NCI-H2081 (cell line): ENCODE results near the gene GALNT1.

ENCODE experiments used
- DNase-seq, 2 experiments: peaks; one replicate each; lab custom pipeline; 2025; lab: John Stamatoyannopoulos, UW

The GALNT1 gene

DNA sequence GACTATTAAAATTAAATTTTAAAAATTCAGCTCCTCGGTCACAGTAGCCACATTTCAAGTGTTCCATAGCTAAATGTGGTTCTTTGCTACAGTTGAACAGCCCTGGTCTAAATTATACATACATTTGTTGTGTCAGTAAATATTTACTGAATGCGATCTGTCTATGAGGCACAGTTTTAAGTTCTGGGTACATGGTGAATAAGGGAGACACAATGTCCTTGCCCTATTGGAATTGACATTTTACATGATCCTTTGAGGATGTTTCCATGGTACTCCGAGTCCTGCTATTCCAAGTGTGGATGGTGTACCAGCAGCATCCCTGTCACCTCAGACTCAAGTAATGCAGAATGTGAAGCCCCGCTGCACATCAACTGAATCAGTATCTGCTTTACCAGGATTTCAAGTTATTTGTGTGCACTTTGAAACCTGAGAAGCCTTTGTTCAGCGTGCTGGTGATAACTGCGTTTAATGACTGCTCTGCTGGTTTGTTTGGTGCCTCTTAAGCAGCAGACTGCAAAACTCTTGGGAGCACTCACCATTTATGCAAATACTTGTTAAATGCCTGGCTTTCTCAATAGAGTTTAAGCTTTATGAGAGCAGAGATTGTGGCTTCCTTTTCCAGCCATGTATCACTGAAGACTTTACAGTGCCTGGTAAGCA is 1.5 kb downstream of the GALNT1 start:
- peak in 1 of 2 experiments; percentile 47 for DNase-seq

DNA sequence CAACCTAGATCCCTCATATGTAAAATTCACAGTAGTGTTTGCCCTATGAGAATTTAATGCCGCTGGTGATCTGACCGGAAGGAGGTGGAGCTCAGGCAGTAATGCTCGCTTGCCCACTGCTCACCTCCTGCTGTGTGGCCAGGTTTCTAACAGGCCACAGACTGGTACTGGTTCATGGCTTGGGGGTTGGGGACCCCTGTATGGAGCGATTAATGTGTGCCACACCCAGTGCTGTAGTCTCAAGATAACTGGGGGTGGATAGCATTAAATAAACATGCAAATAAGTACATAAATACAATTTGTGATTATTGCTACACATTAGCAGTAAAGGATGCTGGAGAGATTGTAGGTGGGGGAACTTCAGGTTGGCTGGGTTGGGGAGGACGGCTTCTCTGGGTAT is 3.2 kb downstream of the GALNT1 start:
- no peak for DNase-seq

DNA sequence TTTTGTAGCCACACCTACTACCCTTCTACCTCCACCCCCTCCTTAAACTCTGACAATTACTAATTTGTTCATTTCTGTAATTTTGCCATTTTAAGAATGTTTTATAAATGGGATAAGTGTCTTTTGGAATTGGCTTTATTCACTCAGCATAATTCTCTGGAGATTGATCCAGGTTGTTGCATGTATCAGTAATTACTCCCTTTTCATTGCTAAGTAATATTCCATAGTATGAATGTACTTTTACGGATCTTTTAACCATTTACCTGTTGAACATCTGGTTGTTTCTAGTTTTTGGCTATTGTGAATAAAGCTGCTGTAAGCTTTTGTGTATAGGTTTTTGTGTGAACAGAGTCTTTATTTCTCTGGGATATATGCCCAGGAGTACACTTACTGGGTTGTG is 4.1 kb downstream of the GALNT1 start:
- DNase-seq, result no peak

DNA sequence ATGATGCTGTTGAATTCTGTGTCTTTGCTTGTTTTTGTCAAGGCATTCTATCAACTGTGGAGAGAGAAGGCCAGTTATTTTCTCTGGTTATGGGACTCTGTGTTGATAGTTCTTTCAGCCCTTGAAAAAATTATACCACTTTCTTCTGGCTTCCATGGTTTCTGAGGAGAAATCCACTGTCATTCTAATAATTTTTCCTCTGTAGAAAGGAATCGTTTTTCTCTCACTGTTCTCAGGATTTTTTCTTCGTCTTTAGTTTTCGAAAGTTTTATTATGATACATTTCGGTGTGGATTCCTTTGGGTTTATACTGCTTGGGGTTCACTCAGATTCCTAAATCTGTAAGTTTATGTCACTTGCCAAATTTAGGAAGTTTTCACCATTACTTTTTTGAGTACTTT is 6.6 kb downstream of the GALNT1 start:
- no peak for DNase-seq

DNA sequence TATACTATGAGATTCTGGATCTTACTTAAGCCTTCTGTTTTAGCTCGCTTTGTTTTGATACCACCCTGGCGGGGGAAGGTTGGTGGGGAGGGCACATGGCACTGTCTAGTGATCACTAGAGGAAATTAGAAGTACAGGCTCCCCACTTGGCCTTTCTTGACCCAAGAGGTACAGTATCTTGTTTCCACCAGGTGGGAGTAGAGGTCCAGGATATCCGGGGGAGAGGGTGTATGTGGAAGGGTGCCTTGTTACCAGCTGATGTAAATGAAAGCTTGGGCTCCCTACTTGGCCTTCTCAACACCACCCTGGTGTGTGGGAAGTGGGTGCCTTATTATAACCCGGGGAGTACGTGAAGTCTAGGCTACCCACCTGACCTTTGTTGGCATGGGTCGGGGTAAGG is 7.5 kb downstream of the GALNT1 start:
- no peak for DNase-seq

DNA sequence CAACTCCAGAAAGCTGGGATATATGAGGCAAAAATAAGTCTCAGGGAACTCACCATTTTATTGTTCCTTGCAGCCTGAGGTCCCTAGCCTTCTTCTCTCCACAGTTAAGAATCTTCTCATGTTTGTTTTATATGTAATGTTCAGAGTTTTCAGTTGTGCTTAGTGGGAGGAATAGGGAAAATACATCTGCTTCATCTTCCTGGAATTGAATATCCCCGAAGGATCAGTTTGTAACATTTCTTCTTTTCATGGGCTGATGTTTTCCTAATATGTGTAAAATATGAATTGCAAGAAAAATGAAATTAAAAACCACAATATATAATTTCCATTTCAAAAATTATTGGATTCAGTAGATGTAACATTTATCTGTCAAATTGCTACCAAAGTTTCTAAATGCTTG is 8.0 kb downstream of the GALNT1 start:
- DNase-seq, result no peak

DNA sequence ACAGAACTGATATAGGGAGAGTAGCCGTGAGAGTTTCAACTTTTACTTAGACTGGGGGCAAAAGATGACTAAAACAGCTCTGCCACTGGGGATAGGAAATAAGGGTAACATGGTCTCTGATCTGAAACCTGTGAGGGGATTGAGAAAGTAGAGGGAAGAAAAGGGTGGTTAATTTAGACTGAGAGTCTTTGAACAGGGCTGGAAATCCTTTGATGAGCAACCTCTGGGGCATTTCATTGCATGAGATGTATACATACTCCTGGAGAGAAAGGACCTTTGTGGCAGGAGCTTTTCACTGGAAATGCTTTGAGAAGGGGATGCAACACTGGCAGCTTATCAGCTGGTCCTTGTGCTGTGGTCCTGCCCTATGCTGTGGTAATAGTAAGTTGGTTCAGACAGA is 9.4 kb downstream of the GALNT1 start:
- no peak for DNase-seq

DNA sequence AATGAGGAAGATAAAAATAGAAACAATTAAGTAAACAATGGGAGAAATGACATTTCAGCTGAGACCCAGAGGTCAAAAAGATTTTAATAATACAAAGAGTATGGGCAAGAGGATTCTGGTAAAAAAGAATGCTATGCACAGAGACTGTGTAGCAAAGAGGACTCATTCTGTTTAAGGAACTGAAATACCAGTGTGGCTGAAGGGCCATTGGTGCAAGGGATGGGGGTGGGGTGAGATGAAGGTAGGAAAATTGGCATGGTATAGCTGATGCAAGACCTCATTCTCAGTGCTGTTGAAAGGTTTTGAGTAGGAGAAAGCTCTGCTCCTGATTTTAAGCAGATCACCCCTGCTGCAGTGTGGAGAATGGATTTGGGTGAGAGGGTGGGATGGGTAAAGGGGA is 10.8 kb downstream of the GALNT1 start:
- DNase-seq, result no peak

DNA sequence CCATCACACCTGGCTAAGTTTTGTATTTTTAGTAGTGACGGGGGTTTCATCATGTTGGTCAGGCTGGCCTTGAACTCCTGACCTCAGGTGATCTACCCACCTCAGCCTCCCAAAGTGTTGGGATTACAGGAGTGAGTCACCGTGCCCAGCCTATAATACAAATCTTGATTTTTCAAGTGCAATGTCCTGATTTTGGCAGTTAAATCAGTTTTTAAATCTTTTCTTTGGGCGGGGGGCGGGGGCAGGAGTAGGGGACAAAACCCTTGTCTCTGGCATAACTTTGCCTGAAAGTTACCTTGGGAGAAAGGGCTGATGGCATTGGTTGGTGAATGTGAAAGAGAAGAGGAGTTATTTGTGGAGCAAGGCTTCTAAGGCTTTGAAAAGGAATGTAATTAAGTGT is 12.3 kb downstream of the GALNT1 start:
- DNase-seq, result no peak

DNA sequence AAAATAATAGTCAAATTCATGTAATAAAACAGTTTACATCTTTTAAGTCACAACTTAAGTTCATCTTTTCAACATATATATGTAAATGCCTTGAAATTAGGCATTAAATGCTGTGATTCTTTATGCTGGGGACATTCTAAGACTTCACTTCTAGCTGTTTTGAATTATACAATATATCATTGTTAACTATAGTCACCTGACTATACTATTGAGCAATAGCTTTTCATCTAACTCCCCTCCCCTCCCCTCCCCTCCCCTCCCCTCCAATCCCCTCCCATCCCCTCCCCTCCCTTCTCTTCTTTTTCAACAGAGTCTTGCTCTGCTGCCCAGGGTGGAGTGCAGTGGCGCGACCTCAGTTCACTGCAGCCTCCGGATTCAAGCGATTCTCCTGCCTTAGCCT is 16.2 kb downstream of the GALNT1 start:
- no peak for DNase-seq

DNA sequence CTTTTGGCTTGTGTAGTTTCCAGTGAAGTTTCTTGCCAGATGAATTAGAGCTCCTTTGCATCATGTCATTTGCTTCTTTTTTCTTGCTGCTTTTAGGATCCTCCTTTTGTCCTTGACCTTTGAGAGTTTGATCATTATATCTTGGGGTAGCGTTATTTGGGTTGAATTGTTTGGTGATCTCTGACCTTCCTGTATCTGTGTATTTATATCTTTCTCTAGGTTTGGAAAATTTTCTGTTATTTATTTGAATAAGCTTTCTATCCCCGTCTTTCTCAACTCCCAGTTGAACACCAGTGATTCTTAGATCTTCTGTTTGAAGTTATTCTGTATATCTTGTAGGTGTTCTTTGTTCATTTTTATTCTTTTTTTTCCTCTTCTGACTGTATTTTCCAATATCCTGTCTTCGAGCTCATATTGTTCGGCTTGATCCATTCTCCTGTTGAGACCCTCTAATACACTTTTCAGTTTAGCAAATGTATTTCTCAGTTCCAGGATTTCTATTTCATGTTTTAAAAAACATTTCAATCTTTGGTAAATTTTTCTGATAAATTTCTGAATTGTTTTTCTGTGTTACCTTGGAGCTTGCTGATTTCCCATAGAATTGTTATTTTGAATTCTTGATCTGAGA is 20.8 kb downstream of the GALNT1 start:
- DNase-seq, result no peak

DNA sequence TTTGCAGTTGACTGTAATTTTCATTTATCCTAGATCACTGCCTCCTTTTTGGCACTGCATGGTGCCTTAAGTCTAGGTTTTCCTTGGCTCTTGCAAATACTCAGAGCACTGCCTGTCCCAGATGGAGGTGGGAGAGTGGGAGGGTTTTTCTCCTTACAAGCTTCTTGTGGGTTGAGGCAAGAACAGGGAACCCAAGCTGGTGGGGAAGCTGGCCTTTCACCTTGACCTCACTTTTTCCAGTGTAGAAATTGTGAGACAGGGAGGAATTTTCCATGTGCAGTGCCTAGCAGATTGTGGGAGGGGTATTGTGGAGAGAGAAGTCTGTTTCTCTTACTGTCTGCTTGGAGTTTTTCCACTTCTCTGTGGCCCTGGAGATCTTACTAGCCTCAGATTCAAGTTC is 21.5 kb downstream of the GALNT1 start:
- no peak for DNase-seq

DNA sequence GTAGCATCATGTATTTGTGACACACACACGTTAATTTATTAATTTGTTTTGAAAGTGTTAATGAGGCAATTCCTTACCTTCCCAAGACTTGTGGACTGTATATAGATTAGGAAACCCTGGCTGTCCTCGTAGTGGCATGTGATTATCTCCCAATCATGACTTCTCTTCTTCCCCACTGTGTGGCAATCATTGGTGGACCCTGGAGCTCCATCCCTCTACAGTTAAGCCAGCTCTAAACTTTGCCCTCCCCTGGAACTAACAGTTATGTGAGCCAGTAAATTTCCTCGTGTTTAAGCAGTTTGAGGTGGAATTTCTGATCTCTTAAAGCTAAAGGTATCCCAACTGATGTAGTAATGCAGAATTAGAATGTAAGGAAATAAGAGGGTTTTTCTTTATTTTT is 22.0 kb downstream of the GALNT1 start:
- DNase-seq, result no peak

DNA sequence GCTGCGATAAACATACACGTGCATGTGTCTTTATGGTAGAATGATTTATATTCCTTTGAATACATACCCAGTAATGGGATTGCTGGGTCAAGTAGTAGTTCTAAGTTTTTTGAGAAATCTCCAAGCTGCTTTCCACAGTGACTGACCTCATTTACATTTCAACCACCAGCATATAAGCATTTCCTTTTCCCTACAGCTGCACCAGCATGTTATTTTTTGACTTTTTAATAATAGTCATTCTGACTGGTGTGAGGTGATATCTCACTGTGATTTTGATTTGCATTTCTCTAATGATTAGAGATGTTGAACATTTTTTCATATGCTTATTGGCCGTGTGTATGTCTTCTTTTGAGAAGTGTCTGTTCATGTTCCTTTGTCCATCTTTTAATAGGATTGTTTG is 22.8 kb downstream of the GALNT1 start:
- DNase-seq, result no peak

DNA sequence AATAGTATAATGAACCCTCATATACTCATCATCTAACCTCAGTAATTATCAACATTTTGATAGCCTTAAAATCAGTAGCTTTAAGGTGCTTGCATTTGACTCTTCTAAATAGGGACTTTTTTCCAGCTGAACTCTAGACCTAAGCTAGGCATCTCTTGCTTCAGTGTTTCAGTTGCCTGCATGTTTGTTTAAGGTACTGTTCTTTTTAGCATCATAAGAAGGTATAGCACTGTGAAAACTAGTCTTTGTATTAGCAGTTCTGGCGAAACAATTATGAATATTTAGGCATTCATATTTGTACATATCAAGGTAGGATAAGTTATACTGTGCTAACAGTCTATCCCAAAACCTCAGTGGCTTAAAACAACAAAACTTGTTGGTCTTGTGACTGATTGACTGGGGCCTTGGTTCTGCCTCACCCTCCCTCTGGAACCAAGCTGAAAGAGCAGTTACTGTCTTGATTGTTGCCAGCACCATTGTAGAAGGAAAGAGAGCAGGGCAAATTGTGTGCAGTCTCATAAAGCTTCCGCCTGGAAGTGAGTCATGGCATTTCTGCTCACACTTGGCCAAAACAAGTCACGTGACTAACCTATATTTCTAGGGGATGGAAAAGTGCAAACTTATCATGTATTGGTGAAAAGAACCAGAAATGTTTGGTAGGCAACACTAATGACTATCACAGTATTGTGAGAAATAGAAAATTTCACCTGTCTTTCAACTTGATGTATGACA is 24.3 kb downstream of the GALNT1 start:
- no peak for DNase-seq

DNA sequence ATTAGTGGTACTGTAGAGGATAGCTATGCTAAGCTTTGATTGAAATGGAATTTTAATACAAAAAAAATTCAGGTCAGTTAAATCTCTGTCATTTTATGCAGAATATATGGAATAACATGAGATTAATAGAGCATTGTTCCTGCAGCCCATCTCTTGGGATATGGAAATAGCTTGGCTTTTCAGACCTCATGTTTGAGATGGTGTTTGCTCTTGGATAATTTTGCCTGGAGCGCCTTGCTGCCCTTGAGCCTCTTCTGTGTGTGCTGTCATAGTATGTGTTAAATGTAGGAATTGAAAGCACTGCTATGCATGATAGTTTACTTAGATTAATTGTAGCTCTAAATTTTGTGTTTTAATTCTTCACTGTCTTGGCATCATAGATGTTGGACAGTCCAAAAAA is 27.7 kb downstream of the GALNT1 start:
- no peak for DNase-seq

DNA sequence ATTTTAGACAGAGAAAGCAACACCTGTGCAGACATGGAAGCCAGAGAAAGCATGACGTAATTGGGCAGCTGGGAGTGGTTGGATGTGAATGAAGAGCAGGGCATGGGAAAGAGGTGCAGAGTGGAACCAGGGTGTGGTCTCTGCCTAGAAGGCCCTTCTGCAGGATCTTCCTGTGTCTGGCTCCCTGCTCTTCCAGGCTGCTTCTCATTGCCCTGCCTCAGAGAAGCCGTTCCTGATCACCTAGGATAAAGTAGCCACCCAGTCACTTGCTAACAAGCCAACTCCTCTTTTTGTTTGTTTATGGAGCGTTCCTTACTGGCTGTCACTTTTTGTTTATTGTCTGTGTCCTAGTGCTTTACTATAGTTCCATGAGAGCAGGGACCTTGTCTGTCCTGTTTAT is 28.5 kb downstream of the GALNT1 start:
- peak in 1 of 2 experiments; percentile 32 for DNase-seq

DNA sequence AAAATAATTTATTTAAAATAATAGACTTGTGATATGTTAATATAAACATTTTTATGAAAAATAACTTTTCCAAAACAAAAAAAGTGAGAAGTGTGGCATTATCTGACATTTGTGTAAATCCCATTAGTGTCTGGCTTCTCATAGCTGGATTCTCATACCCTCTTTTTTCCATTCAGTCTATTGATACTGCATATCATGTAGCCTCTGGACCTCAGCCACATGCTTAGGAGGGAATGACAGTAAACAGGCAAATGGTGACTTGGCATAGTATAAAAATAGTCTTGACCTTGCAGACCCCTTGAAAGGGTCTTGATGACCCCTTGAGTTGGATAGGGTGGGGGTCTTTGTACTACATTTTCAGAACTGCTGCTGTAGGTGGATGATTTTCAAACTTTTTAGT is 29.2 kb downstream of the GALNT1 start:
- no peak for DNase-seq

DNA sequence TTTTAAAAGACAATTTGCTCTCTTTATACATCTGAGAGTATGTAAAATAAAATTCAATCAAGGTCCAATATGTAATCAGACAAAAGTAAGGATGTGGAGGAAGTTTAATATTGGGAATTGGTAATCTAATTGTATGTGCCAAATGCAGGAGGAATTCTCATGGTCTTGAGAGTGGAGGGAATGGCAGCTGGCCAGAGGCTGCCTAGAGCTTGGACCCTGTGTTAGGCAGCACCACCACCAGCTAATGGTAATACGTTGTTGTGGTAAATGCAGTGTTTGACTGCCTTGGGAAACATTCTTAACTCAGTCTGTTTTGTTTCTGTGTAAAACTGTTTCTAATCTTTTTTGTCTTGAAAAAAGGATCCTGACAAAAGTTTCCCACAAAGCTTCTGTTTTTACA is 30.0 kb downstream of the GALNT1 start:
- DNase-seq, result no peak

DNA sequence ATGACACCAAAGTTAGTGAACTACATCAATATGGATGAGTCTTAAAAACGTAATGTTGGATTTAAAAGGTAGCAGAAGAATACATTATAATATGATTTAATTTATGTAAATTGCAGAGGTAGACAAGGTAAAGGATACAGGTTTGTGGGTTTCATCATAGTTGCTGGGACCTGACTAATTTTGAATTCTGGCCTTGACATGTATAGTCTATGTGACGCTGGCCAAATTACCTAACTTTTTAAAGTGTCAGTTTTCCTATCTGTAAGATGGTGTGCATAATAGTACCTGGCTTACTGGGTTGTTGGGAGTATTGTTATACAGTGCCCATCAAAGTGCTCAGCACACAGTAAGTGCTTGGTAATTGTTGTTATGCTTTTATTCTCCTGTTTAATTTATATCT is 34.5 kb downstream of the GALNT1 start:
- DNase-seq, result no peak

DNA sequence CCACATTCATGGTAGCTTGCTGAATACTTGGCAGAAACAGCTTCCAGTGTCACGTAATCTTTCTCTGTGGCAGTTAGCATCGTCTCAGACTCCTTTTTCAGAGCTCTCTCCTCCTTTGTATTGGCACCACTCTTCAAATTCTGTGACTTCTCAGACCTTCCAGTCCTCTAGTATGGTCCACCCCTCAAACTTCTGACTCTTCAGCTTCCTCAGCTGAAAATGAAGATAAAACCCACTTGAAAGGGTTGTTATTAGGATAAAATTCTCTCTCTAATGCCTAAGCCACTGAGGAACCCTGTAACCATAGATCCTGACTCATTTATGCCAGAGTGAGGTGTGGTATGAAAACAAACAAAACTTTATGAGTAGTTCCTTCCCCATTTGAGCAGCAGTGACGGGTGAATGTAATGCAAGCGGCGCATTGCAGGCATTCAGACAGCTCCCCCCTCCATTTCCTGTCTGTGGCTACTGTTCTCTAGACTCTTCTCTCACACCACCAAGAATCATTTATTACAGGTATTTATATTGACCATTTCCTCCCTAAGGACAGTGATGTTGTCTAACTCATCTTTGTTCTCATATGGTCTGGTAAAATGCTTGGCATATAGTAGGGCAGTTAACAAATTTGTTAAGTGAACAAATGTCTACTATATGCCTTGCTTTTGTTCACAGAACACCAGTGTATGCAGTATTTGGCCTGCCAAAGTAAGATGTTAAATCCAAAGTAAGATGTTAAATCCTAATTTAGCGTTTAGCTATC is 35.3 kb downstream of the GALNT1 start:
- no peak for DNase-seq

DNA sequence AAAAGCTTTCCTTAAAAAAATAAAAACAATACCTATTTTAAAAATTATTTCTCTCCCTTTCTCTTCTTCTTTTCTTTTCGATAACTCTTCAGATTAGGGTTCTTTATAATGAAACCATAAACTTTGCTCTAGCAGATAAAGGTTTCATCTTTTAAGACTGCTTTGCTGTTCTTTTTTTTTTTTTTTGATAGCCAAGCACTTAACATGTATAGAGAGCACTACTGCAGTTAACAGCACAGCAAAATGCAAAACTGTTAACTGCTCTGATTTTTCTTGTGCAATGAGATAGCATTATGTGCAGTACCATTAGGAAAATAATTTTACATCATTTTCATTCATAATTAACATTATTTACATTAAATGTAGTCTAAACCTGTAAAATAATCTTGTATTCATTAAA is 36.3 kb downstream of the GALNT1 start:
- no peak for DNase-seq

DNA sequence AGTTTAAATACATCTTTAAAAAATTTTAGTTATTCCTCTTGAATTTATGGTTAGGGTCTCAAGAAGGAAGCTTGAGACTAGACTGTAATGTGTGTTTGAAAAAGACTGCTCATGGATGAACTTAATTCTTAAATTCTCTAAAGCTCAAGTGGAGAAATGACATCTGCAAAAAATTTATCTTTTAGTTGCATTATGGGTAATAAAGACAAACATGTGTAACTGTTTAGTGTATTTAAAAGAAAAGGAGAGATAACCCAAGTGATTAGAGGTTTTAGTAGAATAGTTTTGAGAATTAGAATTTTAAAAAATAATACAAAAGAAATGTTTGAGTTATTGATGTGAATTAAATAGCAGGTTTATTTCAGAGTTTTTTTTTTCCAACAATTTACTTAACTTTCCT is 36.7 kb downstream of the GALNT1 start:
- no peak for DNase-seq
